Dendritic cell treated with granulocyte-macrophage colony-stimulating factor and Interleukin-4, amounts not matched to agents 40 ng/mL and 50 ng/mL, for 4 days (primary cell): ENCODE results near the gene ADAM22.

Experiments used
- H3K27ac Mint-ChIP-seq: one replicate; pipeline ENCODE4 v1.8.0; 2022; ENCODE audit warnings: mild to moderate bottlenecking, mixed read lengths
- H3K27me3 Mint-ChIP-seq: one replicate; pipeline ENCODE4 v1.8.0; 2022; ENCODE audit warnings: mild to moderate bottlenecking, mixed read lengths
- H3K36me3 Mint-ChIP-seq: one replicate; pipeline ENCODE4 v1.8.0; 2022; ENCODE audit warnings: low read depth, mixed read lengths
- H3K4me1 Mint-ChIP-seq: one replicate; pipeline ENCODE4 v1.8.0; 2022; ENCODE audit warnings: low read depth, mixed read lengths
- H3K4me3 Mint-ChIP-seq: one replicate; pipeline ENCODE4 v1.8.0; 2022; ENCODE audit warnings: mild to moderate bottlenecking, moderate library complexity, mixed read lengths
- H3K9me3 Mint-ChIP-seq: one replicate; pipeline ENCODE4 v1.8.0; 2022; ENCODE audit warnings: mixed read lengths
- intact Hi-C: fragments of 100-400 bp; cut with micrococcal nuclease; formaldehyde crosslinking; loops from one replicate; pipeline ENCODE4 v1.15.0; 2022

The ADAM22 gene

DNA sequence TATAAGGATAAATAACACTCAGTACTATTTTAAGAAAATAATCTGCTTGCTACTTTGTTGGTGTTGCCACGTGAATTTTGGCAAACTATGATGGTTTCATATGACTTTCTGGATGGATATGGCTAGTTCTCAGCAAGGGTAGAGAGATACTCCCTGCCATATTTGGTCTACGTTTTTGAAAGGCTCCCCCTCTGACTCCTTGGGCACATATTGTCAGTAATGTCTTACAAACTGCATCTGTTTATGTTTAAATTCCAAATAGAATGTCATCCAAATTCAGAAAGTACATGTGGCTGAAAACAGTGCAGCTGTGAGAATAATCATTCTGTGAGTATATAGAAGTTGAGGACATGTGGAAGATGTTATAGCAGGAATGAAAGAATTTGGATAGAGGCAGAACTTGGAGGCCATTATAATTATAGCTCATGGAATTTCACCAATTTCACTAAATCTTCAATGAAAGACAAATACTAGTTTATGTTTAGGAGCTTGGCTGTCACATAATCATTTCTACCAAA lies 178.0 kb downstream of the ADAM22 start:
- Mint-ChIP-seq H3K27ac (no peak overlapping the region), H3K36me3 (no peaks in the 10 kb centered on the region), H3K4me3 (no peak overlapping the region), H3K4me1 (peaks cover 7% of the 10 kb centered on the region), H3K27me3 (no peaks in the 10 kb centered on the region), H3K9me3 (no peaks in the 10 kb centered on the region)
- intact Hi-C loops, result loop anchor here (5.0 kb wide), 2 partner anchors 315 to 800 kb away; no protein-coding TSS in a partner anchor

DNA sequence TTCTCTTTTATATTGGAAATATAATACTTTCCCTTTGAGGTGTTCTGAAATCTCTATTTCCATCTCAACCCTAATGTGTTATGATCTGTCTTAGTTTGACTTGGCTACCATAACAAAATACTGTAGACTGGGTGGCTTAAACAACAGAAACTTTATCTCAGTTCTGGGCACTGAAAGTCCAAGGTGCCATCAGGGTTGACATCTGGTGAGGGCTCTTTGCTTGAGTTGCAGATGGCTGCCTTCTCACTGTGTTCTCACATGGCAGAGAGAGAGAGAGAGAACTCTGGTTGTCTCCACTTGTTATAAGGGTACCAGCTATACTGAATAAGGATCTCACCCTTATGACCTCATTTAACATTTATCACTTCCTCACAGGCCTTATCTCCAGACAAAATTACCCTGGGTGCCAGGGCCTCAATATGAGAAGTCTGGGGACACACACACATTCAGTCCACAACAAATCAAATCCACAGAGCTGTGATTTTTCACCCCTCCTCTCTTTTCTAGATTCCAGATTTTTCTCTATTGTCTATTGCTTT lies 181.3 kb downstream of the ADAM22 start:
- H3K4me1 Mint-ChIP-seq, result peaks cover 7% of the 10 kb centered on the region
- H3K27ac Mint-ChIP-seq, result peak overlapping the region; percentile 35
- H3K27me3 Mint-ChIP-seq, result no peaks in the 10 kb centered on the region
- H3K9me3 Mint-ChIP-seq, result no peaks in the 10 kb centered on the region
- no peaks in the 10 kb centered on the region for H3K36me3 Mint-ChIP-seq
- intact Hi-C loops, result no loop called here
- no peak overlapping the region for H3K4me3 Mint-ChIP-seq

DNA sequence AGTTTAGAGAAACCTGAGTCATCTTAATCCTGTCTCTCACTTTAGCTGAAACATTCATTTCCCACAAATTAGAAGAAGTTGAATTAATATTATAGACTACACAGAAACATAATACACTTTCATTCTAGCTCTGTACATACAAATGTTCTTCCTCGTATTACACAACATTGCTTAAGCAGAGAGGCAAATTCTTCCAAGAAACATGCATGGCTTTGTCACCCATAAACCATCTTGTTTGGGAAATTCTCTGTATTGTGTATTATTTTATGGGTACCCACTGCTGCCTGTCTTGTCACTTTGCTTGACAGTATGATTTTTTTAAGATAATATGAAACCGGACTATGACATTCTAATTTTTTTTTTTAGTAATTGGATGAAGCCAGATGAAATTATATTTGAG lies 181.8 kb downstream of the ADAM22 start:
- Mint-ChIP-seq H3K36me3 (no peaks in the 10 kb centered on the region), H3K27me3 (no peaks in the 10 kb centered on the region), H3K4me3 (no peak overlapping the region), H3K9me3 (no peaks in the 10 kb centered on the region), H3K4me1 (peaks cover 7% of the 10 kb centered on the region), H3K27ac (peak overlapping the region; percentile 35)
- intact Hi-C loops, result no loop called here

- Mint-ChIP-seq H3K9me3 (no peaks in the 10 kb centered on the region), H3K27me3 (no peaks in the 10 kb centered on the region), H3K4me3 (no peak overlapping the region), H3K27ac (no peak overlapping the region), H3K36me3 (no peaks in the 10 kb centered on the region), H3K4me1 (peaks cover 8% of the 10 kb centered on the region)
- intact Hi-C loops, result no loop called here
These were observed 182.3 kb downstream of the ADAM22 start for GRCh38 chr7:88116235-88116795.

GRCh38 chr7:88117325-88117724 lies 183.3 kb downstream of the ADAM22 start:
- H3K27me3 Mint-ChIP-seq, result no peaks in the 10 kb centered on the region
- H3K36me3 Mint-ChIP-seq, result no peaks in the 10 kb centered on the region
- H3K27ac Mint-ChIP-seq, result no peak overlapping the region
- H3K9me3 Mint-ChIP-seq, result no peaks in the 10 kb centered on the region
- intact Hi-C loops, result no loop called here
- H3K4me1 Mint-ChIP-seq, result peaks cover 12% of the 10 kb centered on the region
- H3K4me3 Mint-ChIP-seq, result no peak overlapping the region

- intact Hi-C loops, result no loop called here
- no peak overlapping the region for H3K27ac Mint-ChIP-seq
- no peaks in the 10 kb centered on the region for H3K36me3 Mint-ChIP-seq
- no peak overlapping the region for H3K4me3 Mint-ChIP-seq
- peaks cover 5% of the 10 kb centered on the region for H3K4me1 Mint-ChIP-seq
- no peaks in the 10 kb centered on the region for H3K27me3 Mint-ChIP-seq
- no peaks in the 10 kb centered on the region for H3K9me3 Mint-ChIP-seq
These were observed 187.3 kb downstream of the ADAM22 start for GRCh38 chr7:88121335-88121734.

DNA sequence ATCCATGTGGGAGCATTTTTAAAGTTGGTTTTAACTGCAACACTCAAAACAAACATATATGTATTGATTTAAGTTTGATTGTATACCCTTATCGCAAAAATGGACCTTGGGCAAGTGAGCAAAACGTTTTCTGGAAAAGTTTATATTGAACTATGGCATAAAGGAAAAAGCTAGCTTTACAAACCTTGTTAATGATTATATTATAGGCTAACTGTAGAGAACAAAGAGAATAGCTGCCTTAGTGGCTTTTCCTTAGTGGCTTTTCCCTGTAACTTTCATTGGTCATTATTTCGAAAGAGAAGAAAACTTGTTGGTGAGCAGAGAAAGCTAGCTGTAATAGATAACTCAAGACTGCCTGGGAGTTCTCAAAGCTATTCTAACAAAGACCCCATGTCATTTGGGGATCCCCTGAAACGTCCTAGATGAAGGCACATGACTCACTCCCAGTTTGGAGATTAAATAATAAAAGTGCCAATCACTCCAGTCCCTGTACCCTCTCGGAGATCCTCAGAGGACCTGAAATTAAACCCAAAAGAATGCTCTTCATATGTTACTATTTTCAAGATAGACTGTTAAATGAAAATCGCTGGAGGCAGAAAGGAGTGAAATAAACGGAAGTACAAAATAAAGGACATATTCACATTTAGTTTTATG lies 193.7 kb downstream of the ADAM22 start:
- intact Hi-C loops, result no loop called here
- Mint-ChIP-seq H3K27me3 (no peaks in the 10 kb centered on the region), H3K4me1 (peaks cover 7% of the 10 kb centered on the region), H3K4me3 (no peak overlapping the region), H3K36me3 (no peaks in the 10 kb centered on the region), H3K9me3 (no peaks in the 10 kb centered on the region), H3K27ac (no peak overlapping the region)

DNA sequence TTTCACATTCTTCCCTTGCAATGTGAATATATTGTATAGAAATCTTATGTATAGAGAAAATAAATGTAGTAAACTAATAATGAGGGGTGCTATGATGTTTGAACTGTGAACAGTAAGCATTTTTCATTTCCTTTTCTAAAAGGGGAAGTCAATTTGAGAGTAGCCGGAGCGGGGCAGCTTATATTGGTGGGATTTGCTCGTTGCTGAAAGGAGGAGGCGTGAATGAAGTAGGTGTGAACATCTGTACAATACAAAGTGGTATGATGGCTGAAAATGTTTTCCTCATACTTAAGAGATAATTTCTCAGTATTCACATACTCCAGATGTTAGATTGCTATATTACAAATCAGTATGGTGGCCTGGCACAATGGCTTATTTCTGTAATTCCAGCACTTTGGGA lies 198.7 kb downstream of the ADAM22 start:
- H3K36me3 Mint-ChIP-seq, result no peaks in the 10 kb centered on the region
- no peak overlapping the region for H3K4me3 Mint-ChIP-seq
- no peak overlapping the region for H3K27ac Mint-ChIP-seq
- peaks cover 12% of the 10 kb centered on the region for H3K4me1 Mint-ChIP-seq
- intact Hi-C loops, result no loop called here
- no peaks in the 10 kb centered on the region for H3K9me3 Mint-ChIP-seq
- H3K27me3 Mint-ChIP-seq, result no peaks in the 10 kb centered on the region

GRCh38 chr7:88140947-88141346 lies 206.9 kb downstream of the ADAM22 start:
- Mint-ChIP-seq H3K36me3 (no peaks in the 10 kb centered on the region), H3K4me3 (no peak overlapping the region), H3K4me1 (no peaks in the 10 kb centered on the region), H3K9me3 (no peaks in the 10 kb centered on the region), H3K27me3 (no peaks in the 10 kb centered on the region), H3K27ac (no peak overlapping the region)
- intact Hi-C loops, result no loop called here

- no peaks in the 10 kb centered on the region for H3K4me1 Mint-ChIP-seq
- no peaks in the 10 kb centered on the region for H3K9me3 Mint-ChIP-seq
- no peaks in the 10 kb centered on the region for H3K36me3 Mint-ChIP-seq
- H3K27ac Mint-ChIP-seq, result no peak overlapping the region
- intact Hi-C loops, result no loop called here
- H3K27me3 Mint-ChIP-seq, result no peaks in the 10 kb centered on the region
- H3K4me3 Mint-ChIP-seq, result no peak overlapping the region
These were observed 207.4 kb downstream of the ADAM22 start for GRCh38 chr7:88141479-88141878.

DNA sequence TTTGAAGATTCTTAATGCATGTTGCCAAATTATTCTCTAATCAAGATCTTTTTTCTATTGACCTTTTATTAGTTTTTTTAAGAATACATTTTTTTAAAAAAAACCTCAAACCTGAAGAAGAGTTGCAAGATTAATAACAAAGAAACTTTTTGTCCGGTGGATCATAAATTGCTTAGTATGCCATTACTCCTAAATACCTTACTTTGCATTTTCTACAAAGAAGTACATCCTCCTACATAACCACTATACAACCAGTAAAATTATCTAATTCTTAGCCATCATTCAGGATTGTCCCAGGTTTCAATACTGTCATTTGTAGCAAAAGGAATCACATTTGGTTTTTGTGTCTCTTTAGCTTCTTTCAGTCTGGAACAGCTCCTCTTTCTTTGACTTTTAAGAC lies 207.9 kb downstream of the ADAM22 start:
- intact Hi-C loops, result no loop called here
- no peaks in the 10 kb centered on the region for H3K27me3 Mint-ChIP-seq
- H3K27ac Mint-ChIP-seq, result no peak overlapping the region
- no peaks in the 10 kb centered on the region for H3K9me3 Mint-ChIP-seq
- H3K4me1 Mint-ChIP-seq, result no peaks in the 10 kb centered on the region
- no peaks in the 10 kb centered on the region for H3K36me3 Mint-ChIP-seq
- no peak overlapping the region for H3K4me3 Mint-ChIP-seq

DNA sequence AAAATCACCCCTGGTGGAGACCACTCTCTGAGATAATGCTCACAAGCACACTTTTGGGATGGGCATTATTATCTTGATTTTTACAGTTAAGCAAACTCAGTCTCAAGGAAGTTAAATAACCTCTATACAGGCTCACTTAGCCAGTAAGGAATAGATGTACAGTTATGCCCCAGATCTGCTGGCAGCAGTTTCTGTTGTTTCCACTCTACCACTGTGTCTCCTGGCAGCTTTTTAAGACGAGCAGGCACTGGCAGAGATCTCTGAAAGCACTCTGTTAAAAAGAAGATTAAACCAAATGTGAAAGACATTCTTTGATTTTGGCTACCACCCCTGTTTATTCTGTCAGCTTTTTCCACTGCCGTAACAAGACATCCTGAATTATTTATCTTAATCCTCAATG lies 212.6 kb downstream of the ADAM22 start:
- no peaks in the 10 kb centered on the region for H3K27me3 Mint-ChIP-seq
- no peaks in the 10 kb centered on the region for H3K9me3 Mint-ChIP-seq
- no peaks in the 10 kb centered on the region for H3K36me3 Mint-ChIP-seq
- no peak overlapping the region for H3K27ac Mint-ChIP-seq
- H3K4me1 Mint-ChIP-seq, result peaks cover 9% of the 10 kb centered on the region
- intact Hi-C loops, result no loop called here
- no peak overlapping the region for H3K4me3 Mint-ChIP-seq

DNA sequence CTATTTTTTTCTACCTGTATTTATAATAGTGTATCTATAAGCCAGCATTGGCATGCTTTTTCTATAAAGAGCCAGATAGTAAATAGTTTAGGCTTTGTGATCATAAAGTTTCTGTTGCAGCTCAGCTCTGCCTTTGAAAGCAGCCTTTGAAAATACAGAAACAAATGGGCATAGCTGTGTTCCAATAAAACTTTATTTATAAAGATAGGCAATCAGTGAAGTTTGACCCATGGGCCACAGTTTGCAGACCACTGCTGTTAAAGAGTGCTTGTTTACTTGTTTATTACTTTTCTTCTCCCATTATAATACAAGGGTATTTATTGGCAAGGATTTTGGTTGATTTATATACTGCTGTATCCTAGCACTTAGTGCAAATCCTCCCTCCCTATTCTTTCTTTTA lies 213.3 kb downstream of the ADAM22 start:
- intact Hi-C loops, result no loop called here
- peaks cover 9% of the 10 kb centered on the region for H3K4me1 Mint-ChIP-seq
- H3K36me3 Mint-ChIP-seq, result no peaks in the 10 kb centered on the region
- H3K27me3 Mint-ChIP-seq, result no peaks in the 10 kb centered on the region
- H3K9me3 Mint-ChIP-seq, result no peaks in the 10 kb centered on the region
- H3K27ac Mint-ChIP-seq, result no peak overlapping the region
- no peak overlapping the region for H3K4me3 Mint-ChIP-seq

DNA sequence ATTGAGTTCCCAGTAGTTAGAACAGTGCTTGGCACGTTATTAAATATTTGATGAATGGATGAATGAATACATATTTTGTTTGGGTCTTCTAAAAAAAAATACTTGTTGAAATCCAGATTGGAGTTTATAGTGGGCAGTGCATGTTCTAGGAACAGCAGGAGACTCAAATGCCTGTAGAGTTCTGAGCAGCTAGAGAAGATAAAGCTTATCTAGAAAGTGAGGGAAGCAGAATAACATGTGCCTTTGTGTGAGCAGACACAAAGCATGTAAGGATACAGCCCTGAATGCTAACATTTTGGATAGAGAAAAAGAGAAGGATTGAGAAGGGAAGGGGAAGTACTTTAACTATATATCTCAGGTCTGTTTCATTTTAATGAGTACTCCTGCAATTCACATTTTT lies 213.9 kb downstream of the ADAM22 start:
- H3K4me1 Mint-ChIP-seq, result peaks cover 9% of the 10 kb centered on the region
- no peaks in the 10 kb centered on the region for H3K27me3 Mint-ChIP-seq
- no peaks in the 10 kb centered on the region for H3K9me3 Mint-ChIP-seq
- no peak overlapping the region for H3K4me3 Mint-ChIP-seq
- no peak overlapping the region for H3K27ac Mint-ChIP-seq
- intact Hi-C loops, result no loop called here
- H3K36me3 Mint-ChIP-seq, result no peaks in the 10 kb centered on the region

DNA sequence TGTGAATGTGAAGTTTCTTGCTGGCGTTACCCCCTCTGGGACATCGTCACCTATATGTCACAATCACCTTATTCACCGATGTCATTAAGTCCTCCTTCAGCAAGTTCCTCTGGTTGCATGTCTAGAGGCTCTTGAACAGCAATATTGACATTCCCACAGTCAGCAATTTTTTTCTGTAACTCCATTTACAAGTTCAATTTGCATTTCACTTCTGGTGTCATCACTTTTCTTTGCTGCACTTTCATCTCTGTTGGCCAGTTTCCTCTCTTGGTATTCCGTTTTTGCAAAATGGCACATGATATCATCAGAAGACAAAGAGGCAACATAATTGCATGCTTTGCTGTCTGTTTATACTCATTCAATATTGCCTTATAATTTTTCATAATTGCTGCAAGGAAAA lies 216.0 kb downstream of the ADAM22 start:
- peaks cover 9% of the 10 kb centered on the region for H3K4me1 Mint-ChIP-seq
- intact Hi-C loops, result no loop called here
- H3K27me3 Mint-ChIP-seq, result no peaks in the 10 kb centered on the region
- H3K36me3 Mint-ChIP-seq, result no peaks in the 10 kb centered on the region
- H3K9me3 Mint-ChIP-seq, result no peaks in the 10 kb centered on the region
- no peak overlapping the region for H3K27ac Mint-ChIP-seq
- no peak overlapping the region for H3K4me3 Mint-ChIP-seq
